Stimulated activated naive CD4-positive, alpha-beta T cell (primary cell): Measurements from ENCODE around the gene ATP8B3.

Source experiments
- DNase-seq, 6 experiments: peaks; one replicate each; lab custom pipeline; 2025; lab: John Stamatoyannopoulos, UW

ATP8B3 gene

GRCh38 chr19:1811942-1812425, at the start of gene ATP8B3:
Gene ATP8B3 (minus strand): TSS chr19:1812276. CDS start chr19:1811736, 540 bp downstream.
- DNase-seq = peak in 1 of 6 experiments; percentile 71

GRCh38 chr19:1861599-1862031, 49.5 kb upstream of the ATP8B3 start:
- no peak for DNase-seq

GRCh38 chr19:1860821-1861598, 48.9 kb upstream of the ATP8B3 start:
- no peak for DNase-seq

GRCh38 chr19:1860042-1860775, 48.1 kb upstream of the ATP8B3 start:
- DNase-seq = peak; percentile 34 to 79 (median 72)

GRCh38 chr19:1859331-1859781, 47.3 kb upstream of the ATP8B3 start:
- no peak for DNase-seq

- DNase-seq = peak in 1 of 6 experiments; percentile 9
Measured at GRCh38 chr19:1858412-1859081, 46.5 kb upstream of the ATP8B3 start.

GRCh38 chr19:1857648-1858326, 45.7 kb upstream of the ATP8B3 start:
- no peak for DNase-seq

GRCh38 chr19:1856698-1857603, 44.9 kb upstream of the ATP8B3 start:
- DNase-seq = peak in 5 of 6 experiments; percentile 33 to 55 (median 42)

GRCh38 chr19:1856345-1856697, 44.2 kb upstream of the ATP8B3 start:
- peak in 2 of 6 experiments; percentile 42 to 46 for DNase-seq

- peak in 5 of 6 experiments; percentile 35 to 59 (median 50) for DNase-seq
Measured at GRCh38 chr19:1855828-1856255, 43.8 kb upstream of the ATP8B3 start.

- peak; percentile 56 to 83 (median 71) for DNase-seq
Measured at GRCh38 chr19:1855040-1855827, 43.2 kb upstream of the ATP8B3 start.

- peak in 1 of 6 experiments; percentile 47 for DNase-seq
Measured at GRCh38 chr19:1854542-1855039, 42.5 kb upstream of the ATP8B3 start.

- DNase-seq = no peak
Measured at GRCh38 chr19:1854039-1854541, 42.0 kb upstream of the ATP8B3 start.

GRCh38 chr19:1853295-1854038, 41.4 kb upstream of the ATP8B3 start:
- DNase-seq = peak; percentile 50 to 78 (median 68)

- peak in 1 of 6 experiments; percentile 30 for DNase-seq
Measured at GRCh38 chr19:1852581-1853128, 40.6 kb upstream of the ATP8B3 start.

GRCh38 chr19:1851654-1852580, 39.8 kb upstream of the ATP8B3 start:
- DNase-seq = peak; percentile 65 to 82 (median 74)
